ENCODE results near the gene MRPS26. TPM values are rescaled to one million over a fixed set of nuclear protein-coding genes. Genes with fewer than 3 reads are reported as not detected.

MRPS26 gene
- total and polyA plus RNA-seq, 4 donors: 29.8 to 67.8 (median 57.3) TPM

- DNase-seq (no peak), ATAC-seq (ENCODE audit: insufficient read depth, low FRiP score) (no peak)
- Histone ChIP-seq H3K36me3 (ENCODE audit: control insufficient read depth in 4 of 4, insufficient read depth in 4 of 4, low read length in 4 of 4) (no peaks in the 10 kb centered on the region), H3K27ac (ENCODE audit: low read depth in 1 of 2, low read length in 1 of 2) (no peak overlapping the region), H3K4me3 (no peak overlapping the region), H3K9ac (ENCODE audit: insufficient read depth in 1 of 2, low read length in 2 of 2) (no peak overlapping the region), H3K9me3 (ENCODE audit: control insufficient read depth in 4 of 4, insufficient read depth in 3 of 4, low read length in 3 of 4) (peaks cover 0 to 6% (median 0%) of the 10 kb centered on the region in 4 donors), H3K4me1 (ENCODE audit: control insufficient read depth in 5 of 5, insufficient read depth in 5 of 5, low read length in 5 of 5) (peaks cover 0 to 3% (median 0%) of the 10 kb centered on the region in 5 donors), H3K27me3 (ENCODE audit: control insufficient read depth in 3 of 3, insufficient read depth in 3 of 3, low read length in 2 of 3) (peaks cover 0 to 14% (median 7%) of the 10 kb centered on the region in 3 donors)
- TF ChIP-seq, protein P1, sequence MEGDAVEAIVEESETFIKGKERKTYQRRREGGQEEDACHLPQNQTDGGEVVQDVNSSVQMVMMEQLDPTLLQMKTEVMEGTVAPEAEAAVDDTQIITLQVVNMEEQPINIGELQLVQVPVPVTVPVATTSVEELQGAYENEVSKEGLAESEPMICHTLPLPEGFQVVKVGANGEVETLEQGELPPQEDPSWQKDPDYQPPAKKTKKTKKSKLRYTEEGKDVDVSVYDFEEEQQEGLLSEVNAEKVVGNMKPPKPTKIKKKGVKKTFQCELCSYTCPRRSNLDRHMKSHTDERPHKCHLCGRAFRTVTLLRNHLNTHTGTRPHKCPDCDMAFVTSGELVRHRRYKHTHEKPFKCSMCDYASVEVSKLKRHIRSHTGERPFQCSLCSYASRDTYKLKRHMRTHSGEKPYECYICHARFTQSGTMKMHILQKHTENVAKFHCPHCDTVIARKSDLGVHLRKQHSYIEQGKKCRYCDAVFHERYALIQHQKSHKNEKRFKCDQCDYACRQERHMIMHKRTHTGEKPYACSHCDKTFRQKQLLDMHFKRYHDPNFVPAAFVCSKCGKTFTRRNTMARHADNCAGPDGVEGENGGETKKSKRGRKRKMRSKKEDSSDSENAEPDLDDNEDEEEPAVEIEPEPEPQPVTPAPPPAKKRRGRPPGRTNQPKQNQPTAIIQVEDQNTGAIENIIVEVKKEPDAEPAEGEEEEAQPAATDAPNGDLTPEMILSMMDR (IDR thresholded peaks at IDR 0.05; ENCODE audit: control extremely low read depth, extremely low read depth): no peak
- 79 to 85% methylated on average over 7 of the region's 7 CpGs for WGBS, 2 donors
Observed at GRCh38 chr20:3088031-3088430, 42.2 kb downstream of the MRPS26 start.

- Histone ChIP-seq H3K4me1 (ENCODE audit: control insufficient read depth in 5 of 5, insufficient read depth in 5 of 5, low read length in 5 of 5) (peaks cover 0 to 3% (median 0%) of the 10 kb centered on the region in 5 donors), H3K9me3 (ENCODE audit: control insufficient read depth in 4 of 4, insufficient read depth in 3 of 4, low read length in 3 of 4) (peaks cover 0 to 6% (median 0%) of the 10 kb centered on the region in 4 donors), H3K27me3 (ENCODE audit: control insufficient read depth in 3 of 3, insufficient read depth in 3 of 3, low read length in 2 of 3) (peaks cover 0 to 4% (median 0%) of the 10 kb centered on the region in 3 donors), H3K27ac (ENCODE audit: low read depth in 1 of 2, low read length in 1 of 2) (no peak overlapping the region), H3K9ac (ENCODE audit: insufficient read depth in 1 of 2, low read length in 2 of 2) (no peak overlapping the region), H3K36me3 (ENCODE audit: control insufficient read depth in 4 of 4, insufficient read depth in 4 of 4, low read length in 4 of 4) (no peaks in the 10 kb centered on the region), H3K4me3 (no peak overlapping the region)
- ATAC-seq (ENCODE audit: insufficient read depth, low FRiP score) (no peak), DNase-seq (no peak)
- WGBS, 2 donors: 3 to 5% methylated on average over 1 of the region's 1 CpG
- TF ChIP-seq, protein P1 (IDR thresholded peaks at IDR 0.05; ENCODE audit: control extremely low read depth, extremely low read depth): no peak
Observed at GRCh38 chr20:3090565-3090964, 44.7 kb downstream of the MRPS26 start.

- Histone ChIP-seq H3K9ac (ENCODE audit: insufficient read depth in 1 of 2, low read length in 2 of 2) (no peak overlapping the region), H3K27ac (ENCODE audit: low read depth in 1 of 2, low read length in 1 of 2) (no peak overlapping the region), H3K4me1 (ENCODE audit: control insufficient read depth in 5 of 5, insufficient read depth in 5 of 5, low read length in 5 of 5) (peaks cover 0 to 3% (median 0%) of the 10 kb centered on the region in 5 donors), H3K36me3 (ENCODE audit: control insufficient read depth in 4 of 4, insufficient read depth in 4 of 4, low read length in 4 of 4) (no peaks in the 10 kb centered on the region), H3K4me3 (no peak overlapping the region), H3K27me3 (ENCODE audit: control insufficient read depth in 3 of 3, insufficient read depth in 3 of 3, low read length in 2 of 3) (peaks cover 0 to 4% (median 0%) of the 10 kb centered on the region in 3 donors), H3K9me3 (ENCODE audit: control insufficient read depth in 4 of 4, insufficient read depth in 3 of 4, low read length in 3 of 4) (peaks cover 0 to 6% (median 0%) of the 10 kb centered on the region in 4 donors)
- ATAC-seq (ENCODE audit: insufficient read depth, low FRiP score): no peak
- WGBS, 2 donors: 6 to 9% methylated on average over 45 to 81 of the region's 81 CpGs
- DNase-seq: peak; percentile 33 to 53 (median 38)
- TF ChIP-seq, protein P1 (IDR thresholded peaks at IDR 0.05; ENCODE audit: control extremely low read depth, extremely low read depth): no peak
Observed at GRCh38 chr20:3092611-3093379, 46.9 kb downstream of the MRPS26 start.
